ENCODE measurements around the gene TGM1. TPM values are rescaled to one million over a fixed set of nuclear protein-coding genes. Genes with fewer than 3 reads are reported as not detected.

TGM1 gene
- total RNA-seq, 1 experiment from 2014 or later: 0.76 TPM

DNA sequence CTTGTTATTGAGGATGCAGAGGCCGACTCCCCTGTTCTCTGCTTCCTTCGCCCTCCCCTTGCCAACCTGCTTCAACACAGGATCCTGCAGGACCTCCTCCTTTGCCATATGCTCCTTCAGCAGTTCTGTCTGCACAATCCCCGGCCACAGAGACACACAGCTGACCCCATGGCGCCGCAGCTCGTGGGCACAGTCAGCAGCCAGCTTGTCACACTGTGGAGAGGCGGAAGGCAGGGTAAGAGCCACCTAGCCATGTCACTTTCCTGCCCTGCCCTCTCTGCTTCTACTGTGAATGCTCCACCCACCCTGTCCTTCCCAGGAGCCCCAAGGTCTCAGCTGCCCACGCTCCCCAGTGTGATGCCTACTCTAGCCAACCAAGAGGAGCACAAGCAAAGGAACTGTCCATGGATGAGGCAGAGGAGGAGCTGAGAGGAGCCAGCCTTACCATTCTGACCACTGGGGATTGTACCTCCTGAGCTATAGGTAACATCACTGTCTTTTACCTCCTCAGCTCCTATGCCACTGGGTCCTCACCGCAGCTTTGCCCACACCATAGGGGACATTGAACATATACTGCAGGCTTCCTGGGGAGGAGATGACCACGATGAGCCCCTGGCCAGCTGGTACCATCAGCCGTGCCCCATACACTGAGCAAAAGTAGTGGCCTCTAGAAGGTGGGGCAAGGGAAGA is 29.3 kb upstream of the TGM1 start:
- no peak for DNase-seq (ENCODE audit: low read depth)

DNA sequence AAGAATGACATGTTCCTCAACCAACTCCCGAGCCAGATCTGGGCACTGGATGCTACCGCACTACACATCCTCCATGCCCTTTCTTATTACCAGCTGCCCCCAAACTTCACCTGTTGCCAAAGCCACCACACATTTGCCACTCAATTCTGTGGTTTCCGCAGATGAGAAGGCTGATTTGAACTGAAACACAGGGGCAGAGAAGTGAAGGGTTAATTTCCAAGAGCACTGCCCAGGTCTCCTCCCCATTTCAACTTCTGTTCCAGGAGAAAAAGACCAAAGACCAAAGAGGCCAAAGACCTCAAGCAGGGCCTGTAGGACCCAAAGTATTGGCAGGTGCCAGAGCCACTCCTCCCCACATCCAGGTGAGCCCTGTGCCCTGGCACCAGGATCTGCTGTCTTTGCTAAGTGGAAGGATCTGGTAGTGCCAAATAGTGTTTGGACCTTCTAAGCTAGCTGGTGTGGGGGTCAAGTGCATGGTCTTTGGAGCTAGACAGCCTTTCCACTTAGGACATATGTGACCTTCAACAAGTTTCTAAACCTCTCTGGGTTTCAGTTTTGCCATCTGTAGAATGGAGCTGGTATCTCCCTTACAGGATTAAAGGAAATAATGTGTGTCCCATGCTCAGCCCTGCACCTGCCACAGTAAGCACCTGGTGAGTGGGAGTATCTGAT is 28.6 kb upstream of the TGM1 start:
- no peak for DNase-seq (ENCODE audit: low read depth)

DNA sequence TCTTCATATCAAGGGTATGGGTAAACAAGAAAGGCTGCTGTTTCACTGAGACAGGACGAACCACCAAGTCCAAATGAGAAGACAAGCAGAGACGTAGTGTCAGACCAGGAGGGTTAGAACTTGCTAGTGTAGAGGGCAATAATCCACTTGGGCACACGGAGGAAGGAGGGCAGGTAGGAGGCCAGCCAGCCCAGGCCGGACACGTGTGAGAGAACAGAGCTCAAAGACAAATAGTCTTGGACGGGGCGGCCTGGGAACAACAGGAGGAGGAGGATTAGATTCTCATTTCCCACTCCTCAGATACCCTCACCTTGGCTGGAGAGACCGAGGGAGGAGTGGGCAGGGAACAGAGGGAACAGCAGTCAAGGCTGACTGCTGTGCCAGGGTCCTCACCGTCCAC is 27.8 kb upstream of the TGM1 start:
- DNase-seq (ENCODE audit: low read depth): no peak

DNA sequence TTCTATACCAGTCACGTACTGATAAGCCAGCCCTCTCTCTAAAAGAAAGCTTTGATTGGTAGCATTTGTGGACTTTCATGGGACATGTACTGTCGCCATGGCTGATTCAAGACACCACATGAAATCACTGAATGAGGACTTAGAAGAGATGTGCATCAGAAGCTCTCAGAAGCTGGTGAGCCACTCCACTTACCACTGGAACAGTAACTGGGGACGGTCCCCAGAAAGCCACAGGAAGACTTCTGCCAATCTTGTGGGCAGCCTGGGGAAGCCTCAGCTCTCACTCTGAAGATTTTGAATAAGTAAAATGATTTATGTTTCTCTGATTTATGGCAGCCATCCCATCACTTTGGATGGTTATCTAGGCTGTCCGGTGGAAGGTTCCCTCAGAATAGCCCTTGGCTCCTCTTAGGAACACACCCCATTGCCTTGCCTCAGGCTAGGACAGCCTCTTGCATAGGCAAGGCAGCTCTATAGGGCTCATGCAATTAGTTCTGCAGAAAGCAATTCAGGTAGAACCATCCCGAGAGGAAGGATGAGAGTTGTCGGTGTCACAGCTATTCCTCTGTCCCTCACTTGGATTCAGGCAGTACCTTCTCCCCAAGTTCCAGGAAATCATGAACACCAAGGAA is 26.8 kb upstream of the TGM1 start:
- no peak for DNase-seq (ENCODE audit: low read depth)

DNA sequence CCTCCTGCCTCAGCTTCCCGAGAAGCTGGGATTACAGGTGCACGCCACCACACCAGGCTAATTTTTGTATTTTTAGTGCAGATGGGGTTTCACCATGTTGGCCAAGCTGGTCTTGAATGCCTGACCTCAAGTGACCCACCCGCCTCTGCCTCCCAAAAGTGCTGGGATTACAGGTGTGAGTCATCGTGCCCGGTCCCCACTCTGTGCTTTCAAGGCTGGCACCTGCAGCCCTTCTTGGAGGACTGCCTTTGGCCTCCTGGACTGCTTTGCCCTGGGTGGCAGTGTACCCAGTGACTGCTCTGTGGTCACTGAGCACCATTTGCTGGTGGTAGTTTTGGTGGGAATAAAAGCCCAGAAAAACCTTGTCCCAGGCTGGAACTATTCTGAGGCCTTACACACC is 24.0 kb upstream of the TGM1 start:
- no peak for DNase-seq (ENCODE audit: low read depth)

DNA sequence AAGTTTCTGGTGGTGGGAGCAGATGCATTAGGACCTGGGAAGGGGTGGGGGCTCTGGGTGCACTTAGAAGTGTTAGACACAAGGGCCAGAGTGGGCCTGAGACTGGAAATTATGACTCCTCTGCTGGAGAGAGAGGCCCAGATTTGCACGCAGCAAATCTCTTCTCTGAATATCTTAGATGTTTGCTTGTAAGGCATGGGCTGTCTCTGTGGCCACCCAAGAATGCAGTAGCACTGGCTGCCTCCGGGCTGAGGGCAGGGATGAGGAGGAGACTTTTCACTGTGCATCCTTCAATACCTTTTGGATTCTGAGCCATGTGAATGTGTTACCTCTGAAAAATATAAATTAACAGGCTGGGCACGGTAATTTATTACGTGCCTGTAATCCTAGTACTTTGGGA is 22.4 kb upstream of the TGM1 start:
- DNase-seq (ENCODE audit: low read depth): no peak

DNA sequence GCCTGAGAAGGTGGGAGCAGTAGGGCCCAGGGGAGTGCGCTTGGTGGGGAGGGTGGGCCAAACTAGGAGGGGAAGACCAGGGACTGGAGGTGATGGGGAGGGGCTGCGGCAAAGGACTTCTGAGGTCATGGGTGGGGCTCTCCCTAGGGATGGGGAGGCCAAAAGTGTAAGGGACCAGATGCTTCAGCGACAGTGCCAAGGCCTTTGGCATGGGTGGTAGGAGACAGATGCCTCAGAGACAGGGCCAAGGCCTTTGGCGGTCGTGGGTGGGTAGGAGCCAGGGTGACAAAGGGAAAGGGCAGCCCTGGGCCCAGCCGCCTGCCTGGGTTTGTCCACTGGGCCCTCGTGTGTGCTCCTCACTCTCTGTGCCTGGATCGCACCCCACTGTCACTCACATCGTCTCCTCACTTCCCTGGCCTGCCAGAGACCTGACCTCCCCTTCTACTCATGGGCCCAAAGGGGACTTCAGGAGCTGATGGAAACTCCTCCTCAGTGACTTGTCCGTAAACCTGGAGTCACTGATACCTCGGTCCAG is 21.6 kb upstream of the TGM1 start:
- DNase-seq (ENCODE audit: low read depth): no peak

DNA sequence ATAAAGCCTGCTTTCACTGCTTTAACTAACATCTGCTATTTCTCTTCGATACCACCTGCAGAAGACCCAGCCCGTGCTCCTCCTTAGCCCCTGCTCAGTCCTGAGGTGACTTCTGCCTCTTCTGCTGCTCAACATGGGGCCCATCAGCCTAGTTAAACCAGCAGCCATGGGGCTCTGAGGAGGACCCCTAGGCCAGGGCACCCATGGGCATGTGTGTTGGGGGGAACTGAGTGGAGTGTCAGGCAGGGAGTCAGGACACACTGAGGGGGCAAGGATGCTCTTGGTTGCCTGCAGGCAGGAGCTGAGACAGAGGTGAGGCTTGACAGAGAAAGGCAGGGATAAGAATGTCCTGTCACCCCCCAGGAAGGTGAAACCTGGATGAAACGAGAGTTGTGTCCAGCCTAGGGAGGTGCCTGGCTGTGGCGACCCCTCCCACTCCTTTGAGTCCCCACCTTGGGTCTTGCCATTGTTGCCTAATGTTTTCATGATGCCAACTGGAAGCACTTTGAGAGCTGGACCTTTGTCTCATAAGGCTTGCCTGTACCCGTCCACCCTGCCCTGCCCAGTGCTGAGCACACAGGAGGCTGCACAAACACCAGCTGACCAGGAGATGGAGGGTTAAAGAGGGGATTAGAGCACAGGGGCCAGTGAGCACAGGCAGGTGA is 21.0 kb upstream of the TGM1 start:
- no peak for DNase-seq (ENCODE audit: low read depth)

DNA sequence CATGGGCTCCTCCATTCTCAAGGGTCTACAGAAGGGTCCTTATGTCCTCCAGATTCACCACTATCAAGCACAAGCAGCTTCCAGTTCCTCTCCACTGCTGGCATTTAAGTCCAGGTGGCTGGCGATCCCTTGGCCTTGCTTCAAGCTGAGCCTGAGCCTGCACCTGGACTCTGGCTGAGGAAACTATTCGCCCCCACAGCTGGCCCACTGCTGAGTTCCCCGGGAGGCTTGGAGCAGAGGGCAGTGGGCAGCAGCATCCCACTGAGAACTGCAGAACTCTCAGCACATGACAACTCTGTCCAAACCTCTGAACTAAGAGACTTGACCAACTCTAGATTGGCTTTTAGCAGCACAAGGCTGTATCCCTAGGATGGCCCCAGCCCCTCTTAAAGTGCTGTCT is 19.8 kb upstream of the TGM1 start:
- DNase-seq (ENCODE audit: low read depth): no peak

DNA sequence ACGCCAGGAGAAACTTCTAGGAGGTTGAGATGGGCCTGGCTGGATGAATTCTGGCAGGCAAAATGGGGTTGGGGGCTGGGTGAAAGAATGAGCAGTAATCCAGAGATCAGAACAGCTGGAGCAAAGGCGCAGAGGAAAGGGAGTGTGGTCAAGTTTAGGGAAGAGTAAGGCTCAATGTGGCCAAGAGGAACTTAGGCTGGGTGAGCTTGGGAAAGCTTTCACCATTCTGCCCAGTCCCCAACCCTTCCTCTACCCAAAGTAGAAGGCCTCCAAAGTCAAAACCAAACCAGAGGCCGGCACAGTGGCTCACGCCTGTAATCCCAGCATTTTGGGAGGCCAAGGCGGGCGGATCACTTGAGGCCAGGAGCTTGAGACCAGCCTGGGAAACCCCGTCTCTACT is 18.7 kb upstream of the TGM1 start:
- DNase-seq (ENCODE audit: low read depth): no peak

DNA sequence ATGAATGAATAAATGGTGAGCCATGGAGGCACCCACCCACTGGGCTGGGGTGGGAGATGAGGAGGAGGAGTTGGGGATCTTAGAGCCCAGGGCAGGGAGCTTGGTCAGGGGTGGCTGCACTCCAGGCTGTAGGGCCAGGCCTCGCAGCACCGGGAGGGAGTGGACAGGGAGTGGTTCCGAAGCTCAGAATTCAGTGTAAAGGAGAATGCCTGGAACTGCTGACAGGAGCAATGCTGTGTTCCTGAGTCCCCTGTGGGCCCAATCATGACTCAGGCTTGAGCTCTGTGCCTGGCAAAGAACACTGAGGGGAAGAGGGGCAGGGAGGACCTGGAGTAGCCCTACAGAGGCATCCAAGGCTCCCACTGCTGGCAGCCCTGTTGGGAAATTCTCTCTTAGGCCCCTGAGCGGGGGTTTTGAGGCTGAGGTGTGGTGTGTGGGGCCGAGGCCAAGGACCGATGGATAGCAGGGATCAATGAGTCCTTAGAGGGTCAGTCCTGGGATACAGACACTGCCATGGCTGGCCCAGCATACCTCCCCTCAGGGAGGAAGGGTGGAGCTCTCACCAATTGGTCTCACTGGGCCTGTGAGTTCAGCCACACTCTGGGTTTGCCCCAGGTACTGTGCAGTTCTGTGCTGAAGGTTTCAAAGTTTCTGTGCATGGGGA is 18.0 kb upstream of the TGM1 start:
- no peak for DNase-seq (ENCODE audit: low read depth)

DNA sequence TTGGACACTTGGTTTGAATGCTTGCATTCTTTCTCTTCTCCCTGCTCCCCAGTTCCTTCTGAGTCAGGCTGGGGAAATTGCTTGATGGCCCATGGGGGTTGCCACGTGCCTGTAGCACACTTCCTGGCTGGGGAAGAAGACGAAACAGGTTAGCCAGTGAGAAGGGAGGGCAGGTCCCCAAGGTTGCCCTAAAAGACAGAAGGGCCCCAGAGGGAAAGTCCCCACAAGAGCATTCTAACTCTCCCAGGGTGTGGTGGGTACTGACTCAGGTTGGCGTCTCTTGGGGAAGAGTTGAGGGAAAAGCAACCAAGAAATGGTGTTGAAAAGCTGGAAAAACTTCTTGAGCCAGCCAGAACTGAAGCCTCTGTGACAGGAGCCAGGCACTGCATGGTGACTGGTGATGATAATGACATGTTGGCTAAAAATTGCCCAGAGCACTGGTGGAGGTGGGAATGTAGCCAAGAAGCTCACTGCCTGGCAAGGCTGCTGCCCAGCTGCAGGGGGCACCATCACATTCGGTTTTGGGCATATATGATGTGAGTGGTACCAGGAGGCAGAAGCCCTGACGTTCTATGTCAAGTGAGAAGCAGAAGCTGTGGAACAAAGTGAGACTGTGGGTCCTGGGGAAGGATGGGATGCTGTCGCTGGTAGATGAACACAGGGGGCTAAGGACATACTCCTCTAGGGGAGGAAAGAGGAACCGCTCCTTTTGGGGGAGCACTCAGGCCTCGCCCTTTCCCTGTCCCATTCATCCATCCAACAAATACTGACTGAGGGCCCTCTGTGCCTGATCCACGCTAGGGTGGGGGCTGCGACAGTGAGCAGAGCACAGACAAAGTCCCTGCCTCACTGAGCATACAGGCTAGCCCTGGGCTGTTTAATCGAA is 16.6 kb upstream of the TGM1 start:
- peak; percentile 34 for DNase-seq (ENCODE audit: low read depth)

DNA sequence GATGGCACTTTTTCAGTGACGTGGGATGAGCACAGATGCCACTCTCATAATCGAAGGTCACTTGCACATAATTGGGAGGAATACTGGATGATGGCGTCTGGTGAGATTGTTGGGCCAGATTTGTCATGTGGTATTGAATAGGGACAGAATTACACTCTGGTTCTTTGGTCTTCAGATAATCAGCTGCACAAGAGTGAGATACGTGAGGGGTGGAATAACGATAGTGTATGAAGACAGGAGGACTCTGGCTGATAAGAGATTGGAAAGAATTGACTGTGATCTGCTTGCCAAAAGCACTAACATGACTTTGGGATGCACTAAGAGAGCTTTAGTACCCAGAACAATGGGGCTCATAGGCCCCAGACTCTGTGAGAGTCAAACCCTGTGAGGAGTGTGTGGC is 15.4 kb upstream of the TGM1 start:
- DNase-seq (ENCODE audit: low read depth): no peak

DNA sequence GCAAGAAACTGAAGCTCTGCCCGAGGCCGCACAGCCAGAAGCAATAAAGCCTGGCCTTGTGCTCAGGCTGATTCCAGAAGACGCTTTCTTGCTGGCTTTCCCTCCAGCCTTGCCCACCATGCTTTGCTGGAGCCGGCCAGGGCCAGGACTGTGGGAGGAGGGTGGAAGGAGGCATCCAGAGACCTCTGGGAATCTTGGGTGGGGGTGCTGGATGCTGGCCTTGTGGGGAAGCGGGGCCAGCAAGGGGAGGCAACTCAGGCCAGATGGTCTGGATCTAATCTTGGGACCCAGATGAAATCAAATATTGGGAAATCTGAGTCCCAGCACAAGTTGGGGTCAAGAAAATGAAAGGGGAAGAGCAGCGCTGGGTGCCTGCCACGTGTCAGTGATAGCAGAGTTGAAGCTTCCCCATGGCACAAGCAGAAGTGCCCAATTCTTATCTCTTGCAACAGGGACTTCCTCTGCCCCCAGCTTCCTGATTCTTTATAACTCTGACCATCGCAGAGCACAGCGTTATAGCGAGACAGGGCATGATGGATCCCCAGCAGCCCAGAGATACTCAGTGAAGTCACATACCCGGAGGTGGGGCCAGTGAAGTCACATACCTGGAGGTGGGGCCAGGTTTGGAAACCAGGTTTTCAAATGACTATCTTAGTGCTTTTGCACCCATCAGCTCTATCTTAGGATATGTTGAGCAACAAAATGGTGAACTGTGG is 14.8 kb upstream of the TGM1 start:
- no peak for DNase-seq (ENCODE audit: low read depth)

DNA sequence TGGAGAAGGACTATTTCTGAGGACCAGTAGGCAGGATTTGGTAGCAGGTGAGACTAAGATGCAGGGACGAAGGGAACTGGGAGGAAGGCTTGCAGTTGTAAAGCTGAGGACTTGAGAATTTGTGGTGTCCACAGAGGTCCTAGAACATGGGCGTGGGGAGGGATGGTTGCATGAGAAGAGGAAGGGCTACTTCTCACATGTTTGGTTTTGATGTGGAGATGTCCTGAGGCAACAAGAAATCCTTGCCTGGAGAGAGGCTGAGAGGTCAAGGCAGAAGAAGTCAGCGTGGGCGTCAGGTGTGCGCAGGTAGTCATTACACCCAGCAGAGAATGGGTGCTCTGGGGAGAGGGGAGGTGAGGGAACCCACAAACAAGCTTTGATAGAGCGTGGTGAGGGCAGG is 14.1 kb upstream of the TGM1 start:
- DNase-seq (ENCODE audit: low read depth): no peak

DNA sequence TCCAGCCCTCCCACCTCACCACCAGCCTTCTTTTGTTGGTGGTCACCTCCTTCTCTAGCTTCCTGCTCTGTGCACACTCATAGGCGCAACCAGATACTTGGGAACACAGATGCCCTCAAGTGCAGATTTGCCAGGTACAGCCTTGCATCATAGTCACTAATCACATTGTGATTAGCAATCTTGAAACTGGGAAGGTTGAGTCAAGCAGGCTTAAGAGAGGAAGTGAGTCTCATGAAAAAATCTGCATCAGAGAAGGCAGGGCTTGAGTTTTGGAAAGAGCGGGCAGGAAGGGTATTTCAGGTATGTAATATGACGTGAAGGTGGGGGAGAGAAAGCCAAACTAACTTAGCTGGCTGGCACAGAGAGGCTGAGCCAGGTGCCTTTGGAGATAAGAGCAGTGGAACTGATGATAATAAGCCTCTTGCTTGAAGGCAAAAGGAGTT is 11.1 kb upstream of the TGM1 start:
- peak; percentile 52 for DNase-seq (ENCODE audit: low read depth)

DNA sequence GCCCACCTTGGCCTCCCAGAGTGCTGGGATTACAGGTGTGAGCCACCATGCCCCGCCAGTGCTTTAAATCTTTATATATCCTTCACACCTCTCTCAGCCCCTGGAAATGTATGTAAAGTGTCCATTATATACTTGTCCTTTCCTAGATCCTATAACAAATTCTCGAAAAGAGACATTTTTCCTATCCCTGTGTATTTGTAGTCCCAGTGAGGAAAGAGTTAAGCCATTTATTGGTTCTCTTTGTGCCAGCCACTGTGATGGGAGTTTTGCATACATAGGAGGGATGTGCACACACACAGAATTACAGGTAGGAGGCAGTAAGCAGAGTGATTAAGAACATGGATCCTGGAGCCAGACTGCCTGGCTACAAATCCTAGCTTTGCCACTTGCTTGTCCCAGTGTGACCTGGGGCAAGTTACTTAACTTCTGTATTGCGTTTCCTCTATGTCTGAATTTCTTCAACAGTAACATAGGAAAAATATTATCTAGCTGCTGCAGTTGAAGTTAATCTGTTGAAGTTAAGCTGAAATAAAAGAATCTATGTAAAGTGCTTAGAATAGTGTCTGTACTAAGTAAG is 10.5 kb upstream of the TGM1 start:
- DNase-seq (ENCODE audit: low read depth): no peak

DNA sequence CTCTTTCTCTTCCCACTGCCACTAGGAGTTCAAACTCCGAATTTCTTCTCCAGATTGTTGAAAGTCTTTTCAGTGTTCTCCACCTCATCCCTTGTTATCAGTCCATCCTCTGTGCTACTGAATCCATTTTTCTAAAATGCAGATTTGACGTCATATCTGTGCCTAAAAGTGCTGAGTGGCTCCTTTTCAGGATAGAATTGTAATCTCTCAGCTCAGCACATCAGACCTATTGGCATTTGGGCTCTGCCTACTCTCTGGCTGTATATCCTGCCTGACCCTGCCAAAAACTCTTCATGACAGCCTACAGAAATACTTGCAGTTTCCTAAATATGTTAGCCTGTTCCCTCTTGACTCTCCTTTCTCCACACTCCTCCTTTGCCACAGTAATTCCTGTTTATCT is 9.5 kb upstream of the TGM1 start:
- no peak for DNase-seq (ENCODE audit: low read depth)

DNA sequence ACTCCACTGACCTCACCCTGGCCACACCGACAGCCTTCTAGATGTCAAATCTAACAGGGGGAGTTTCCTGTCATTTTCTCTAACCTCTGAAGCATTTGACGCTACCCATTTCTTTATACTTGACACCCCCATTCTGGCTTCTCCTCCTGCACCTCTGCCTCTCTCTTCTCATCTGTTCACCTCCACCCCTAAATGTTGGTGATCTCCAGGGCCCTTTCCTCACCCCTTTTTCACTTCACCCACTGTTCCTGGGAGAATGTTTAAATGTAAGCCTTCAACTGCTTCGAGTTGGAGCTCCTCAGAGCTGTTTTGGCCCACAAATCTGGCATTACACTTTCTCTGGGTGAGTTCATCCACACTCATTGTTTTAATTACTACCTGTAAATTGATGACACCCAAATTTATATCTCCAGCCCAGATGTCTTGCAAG is 8.9 kb upstream of the TGM1 start:
- no peak for DNase-seq (ENCODE audit: low read depth)

Measured in HT1080 (cell line).